ENCODE results near the gene ATCAY. TPM values are rescaled to one million over a fixed set of nuclear protein-coding genes. Genes with fewer than 3 reads are reported as not detected.

The ATCAY gene
- total RNA-seq, 2 experiments from 2014 or later, result not detected

- Histone ChIP-seq H3K9me2 (ENCODE audit: insufficient read depth, low read length) (no peaks in the 10 kb centered on the region), H3K27ac (ENCODE audit: low read depth, low read length, poor library complexity, severe bottlenecking) (no peak overlapping the region), H3K4me1 (ENCODE audit: insufficient read depth, low read length, poor library complexity, severe bottlenecking) (peaks cover 21% of the 10 kb centered on the region), H3K9me3 (ENCODE audit: low read length) (no peaks in the 10 kb centered on the region), H3K79me2 (ENCODE audit: insufficient read depth, low read depth, low read length) (peaks cover 18% of the 10 kb centered on the region; the same call in 1 of the 2 replicates), H3K4me2 (ENCODE audit: low read length) (no peak overlapping the region; the same call in 1 of the 2 replicates), H3K4me3 (ENCODE audit: low read depth, low read length, poor library complexity, severe bottlenecking) (no peak overlapping the region), H2AFZ (ENCODE audit: low read length) (no peak overlapping the region), H3K36me3 (ENCODE audit: insufficient read depth, low read length) (peaks cover 49% of the 10 kb centered on the region), H4K20me1 (ENCODE audit: insufficient read depth, low read length) (no peaks in the 10 kb centered on the region; the same call in 1 of the 2 replicates)
- ChIA-PET POLR2A (interaction anchor here (1.9 kb wide), 1 partner anchor 15 kb away, joined by 7 read pairs; no protein-coding TSS in a partner anchor), CTCF (ENCODE audit: unreplicated experiment) (interaction anchor here (0.5 kb wide), 1 partner anchor 13 kb away, joined by 4 read pairs; no protein-coding TSS in a partner anchor)
- no peak for TF ChIP-seq EZH2phosphoT487 (IDR thresholded peaks at IDR 0.05; ENCODE audit: borderline replicate concordance, low read depth, low read length)
- BruUV-seq (replicated peaks), result no TSS peak
- DNase-seq (ENCODE audit: low spot score), result no peak
- intact Hi-C loops (cut with micrococcal nuclease; ENCODE audit: unreplicated experiment), result no loop called here
Observed at GRCh38 chr19:3968556-3969434, 88.3 kb downstream of the ATCAY start.

- H3K79me2 ChIP-seq (ENCODE audit: insufficient read depth, low read depth, low read length), result peaks cover 18% of the 10 kb centered on the region; the same call in 1 of the 2 replicates
- H3K4me2 ChIP-seq (ENCODE audit: low read length), result peak overlapping the region; percentile 96
- no TSS peak for BruUV-seq (replicated peaks)
- no peak overlapping the region for H2AFZ ChIP-seq (ENCODE audit: low read length)
- ChIA-PET CTCF (ENCODE audit: unreplicated experiment) (interaction anchor here (0.5 to 0.6 kb wide), 2 partner anchors 12 to 31 kb away, joined by 4 to 5 read pairs; no protein-coding TSS in a partner anchor), POLR2A (interaction anchor here (1.9 kb wide), 1 partner anchor 14 kb away, joined by 7 read pairs; no protein-coding TSS in a partner anchor)
- no peak for TF ChIP-seq EZH2phosphoT487 (IDR thresholded peaks at IDR 0.05; ENCODE audit: borderline replicate concordance, low read depth, low read length)
- TF ChIP-seq, protein P1, sequence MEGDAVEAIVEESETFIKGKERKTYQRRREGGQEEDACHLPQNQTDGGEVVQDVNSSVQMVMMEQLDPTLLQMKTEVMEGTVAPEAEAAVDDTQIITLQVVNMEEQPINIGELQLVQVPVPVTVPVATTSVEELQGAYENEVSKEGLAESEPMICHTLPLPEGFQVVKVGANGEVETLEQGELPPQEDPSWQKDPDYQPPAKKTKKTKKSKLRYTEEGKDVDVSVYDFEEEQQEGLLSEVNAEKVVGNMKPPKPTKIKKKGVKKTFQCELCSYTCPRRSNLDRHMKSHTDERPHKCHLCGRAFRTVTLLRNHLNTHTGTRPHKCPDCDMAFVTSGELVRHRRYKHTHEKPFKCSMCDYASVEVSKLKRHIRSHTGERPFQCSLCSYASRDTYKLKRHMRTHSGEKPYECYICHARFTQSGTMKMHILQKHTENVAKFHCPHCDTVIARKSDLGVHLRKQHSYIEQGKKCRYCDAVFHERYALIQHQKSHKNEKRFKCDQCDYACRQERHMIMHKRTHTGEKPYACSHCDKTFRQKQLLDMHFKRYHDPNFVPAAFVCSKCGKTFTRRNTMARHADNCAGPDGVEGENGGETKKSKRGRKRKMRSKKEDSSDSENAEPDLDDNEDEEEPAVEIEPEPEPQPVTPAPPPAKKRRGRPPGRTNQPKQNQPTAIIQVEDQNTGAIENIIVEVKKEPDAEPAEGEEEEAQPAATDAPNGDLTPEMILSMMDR (conservative IDR thresholded peaks at IDR 0.05; ENCODE audit: low read length), result 0 out of 2 replicates have a peak, but pooled peaks have one; percentile 18
- H3K4me1 ChIP-seq (ENCODE audit: insufficient read depth, low read length, poor library complexity, severe bottlenecking), result peaks cover 21% of the 10 kb centered on the region
- no peaks in the 10 kb centered on the region; the same call in 1 of the 2 replicates for H4K20me1 ChIP-seq (ENCODE audit: insufficient read depth, low read length)
- intact Hi-C loops (cut with micrococcal nuclease; ENCODE audit: unreplicated experiment), result no loop called here
- H3K27ac ChIP-seq (ENCODE audit: low read depth, low read length, poor library complexity, severe bottlenecking), result no peak overlapping the region
- H3K9me2 ChIP-seq (ENCODE audit: insufficient read depth, low read length), result no peaks in the 10 kb centered on the region
- H3K4me3 ChIP-seq (ENCODE audit: low read depth, low read length, poor library complexity, severe bottlenecking), result peak overlapping the region; percentile 96
- H3K36me3 ChIP-seq (ENCODE audit: insufficient read depth, low read length), result peaks cover 41% of the 10 kb centered on the region
- DNase-seq (ENCODE audit: low spot score), result no peak
- no peaks in the 10 kb centered on the region for H3K9me3 ChIP-seq (ENCODE audit: low read length)
Observed at GRCh38 chr19:3969435-3970312, 89.2 kb downstream of the ATCAY start.

Data from OCI-LY7 (cell line).